HG03196 (cell line): Measurements from ENCODE around the gene SV2B.

Source experiments
- ATAC-seq: cut with Tn5 transposase; IDR thresholded peaks from one replicate; pipeline ENCODE4 v1.9.1; 2021; ENCODE audit not compliant: unreplicated experiment

The SV2B gene

DNA sequence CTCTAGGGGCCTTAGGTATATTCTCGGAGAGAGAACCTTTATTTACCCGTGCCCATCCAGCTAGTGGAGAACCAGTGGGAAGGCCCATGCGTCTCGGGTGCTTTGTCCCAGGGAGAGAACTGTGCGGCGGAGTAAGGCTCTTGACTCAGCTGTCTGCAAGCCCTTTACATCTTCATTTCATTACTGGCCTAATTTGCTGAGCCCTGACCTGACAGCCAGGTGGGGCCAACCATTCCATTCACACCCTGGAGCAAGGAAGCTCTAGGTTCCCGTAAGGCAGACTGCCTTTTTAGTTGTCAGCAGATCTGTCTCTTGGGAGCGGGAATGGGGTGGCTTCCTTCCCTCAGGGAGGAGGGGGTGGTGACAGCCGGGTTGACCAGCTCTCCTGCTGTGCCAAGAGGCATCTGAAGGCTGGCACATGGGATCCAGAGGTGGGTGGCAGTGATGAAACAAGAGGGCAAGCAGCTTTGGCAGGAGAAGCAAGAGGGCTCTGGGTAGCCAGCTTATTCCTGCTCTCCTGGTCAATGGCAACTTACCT is 36.4 kb downstream of the SV2B start:
- no peak for ATAC-seq

DNA sequence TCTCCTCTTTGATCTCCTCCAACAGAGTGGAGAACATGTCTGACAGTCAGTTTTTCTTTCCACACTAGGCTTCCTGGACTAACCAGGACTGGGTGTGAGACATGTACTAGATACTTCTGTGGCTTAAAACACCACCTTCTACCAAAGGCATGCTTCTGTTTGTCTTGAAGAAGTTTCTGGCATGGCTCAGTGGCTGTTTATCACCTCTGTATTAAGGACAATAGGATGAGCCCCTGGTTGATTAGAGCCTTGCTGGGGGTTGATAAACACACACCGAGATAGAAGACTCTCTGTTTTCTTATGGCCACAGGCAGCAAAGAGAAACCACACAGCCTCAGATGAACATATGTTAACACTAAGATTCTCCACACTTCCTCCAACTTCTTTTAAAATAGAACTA is 40.5 kb downstream of the SV2B start:
- ATAC-seq, result no peak

DNA sequence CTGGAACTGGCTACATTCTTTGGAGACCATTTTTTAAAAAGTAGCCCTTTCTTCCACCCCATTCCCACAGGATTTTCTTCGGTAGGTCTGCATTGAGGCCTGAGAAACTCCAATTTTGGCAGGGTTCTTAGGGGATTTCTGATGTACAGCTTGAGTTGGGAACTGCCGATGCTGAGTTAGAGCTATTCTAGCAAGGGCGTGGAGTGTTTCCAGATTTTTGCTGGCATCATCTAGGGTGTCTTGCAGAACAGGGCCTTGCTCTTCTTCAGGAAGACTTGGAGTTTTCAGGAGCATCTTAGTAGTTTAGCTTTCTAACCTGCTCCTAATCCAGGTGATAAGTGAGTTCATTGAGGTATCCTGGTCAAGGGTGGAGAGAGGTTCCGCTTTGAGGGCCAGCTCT is 41.0 kb downstream of the SV2B start:
- no peak for ATAC-seq

DNA sequence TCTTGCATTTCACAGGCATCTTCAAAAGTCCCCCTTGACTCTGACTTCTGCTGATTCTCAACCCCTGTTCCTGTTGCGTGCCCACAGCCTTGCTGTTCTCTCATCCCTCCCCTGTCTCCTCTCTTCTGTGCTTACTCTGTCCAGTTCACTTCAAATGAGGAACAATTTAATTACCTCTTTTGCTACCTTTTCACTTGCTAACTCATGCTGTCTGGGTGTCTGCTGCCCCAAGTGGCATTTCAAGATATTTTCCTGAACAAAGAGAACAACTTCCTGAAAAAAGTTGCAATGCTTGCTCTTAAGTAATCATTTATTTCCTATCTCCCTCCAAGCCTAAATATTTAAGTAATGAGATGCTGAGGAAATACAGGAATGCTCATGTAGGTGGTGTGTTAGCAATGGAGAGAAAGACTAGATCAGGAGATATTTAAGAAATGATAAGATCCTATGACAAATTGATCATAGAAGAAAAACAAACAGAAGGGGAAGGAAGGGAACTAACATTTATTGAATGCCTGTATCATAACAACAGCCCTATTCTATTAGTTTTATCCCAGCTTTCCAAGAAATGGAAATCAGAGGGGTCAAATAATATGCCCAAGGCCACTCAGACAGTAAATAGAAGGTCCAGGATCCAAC is 42.2 kb downstream of the SV2B start:
- no peak for ATAC-seq

DNA sequence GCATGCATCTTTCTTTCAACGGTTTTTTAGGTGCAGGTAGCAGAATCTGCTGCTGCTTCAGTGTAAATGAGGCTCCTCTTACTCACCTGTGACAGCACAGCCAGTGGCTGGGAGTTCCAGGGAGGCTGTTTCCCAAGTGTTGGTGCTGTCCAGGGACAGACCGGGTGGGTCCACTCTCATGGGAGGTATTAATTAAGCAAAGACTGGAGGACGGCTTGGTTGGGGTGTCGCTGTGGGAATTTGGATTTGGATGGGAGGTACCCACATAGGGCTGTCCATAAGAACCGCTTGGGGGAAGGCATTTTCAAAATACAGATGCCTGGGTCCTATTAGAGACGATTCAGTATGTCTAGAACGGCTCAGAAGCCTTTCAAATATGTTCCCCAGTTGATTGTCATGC is 42.9 kb downstream of the SV2B start:
- ATAC-seq, result no peak

GRCh38 chr15:91146728-91147127 is 46.7 kb downstream of the SV2B start:
- ATAC-seq, result no peak

- no peak for ATAC-seq
Measured at GRCh38 chr15:91148243-91148642, 48.2 kb downstream of the SV2B start.

GRCh38 chr15:91150502-91151160 is 50.6 kb downstream of the SV2B start:
- no peak for ATAC-seq

- no peak for ATAC-seq
Measured at GRCh38 chr15:91151781-91152563, 51.9 kb downstream of the SV2B start.

DNA sequence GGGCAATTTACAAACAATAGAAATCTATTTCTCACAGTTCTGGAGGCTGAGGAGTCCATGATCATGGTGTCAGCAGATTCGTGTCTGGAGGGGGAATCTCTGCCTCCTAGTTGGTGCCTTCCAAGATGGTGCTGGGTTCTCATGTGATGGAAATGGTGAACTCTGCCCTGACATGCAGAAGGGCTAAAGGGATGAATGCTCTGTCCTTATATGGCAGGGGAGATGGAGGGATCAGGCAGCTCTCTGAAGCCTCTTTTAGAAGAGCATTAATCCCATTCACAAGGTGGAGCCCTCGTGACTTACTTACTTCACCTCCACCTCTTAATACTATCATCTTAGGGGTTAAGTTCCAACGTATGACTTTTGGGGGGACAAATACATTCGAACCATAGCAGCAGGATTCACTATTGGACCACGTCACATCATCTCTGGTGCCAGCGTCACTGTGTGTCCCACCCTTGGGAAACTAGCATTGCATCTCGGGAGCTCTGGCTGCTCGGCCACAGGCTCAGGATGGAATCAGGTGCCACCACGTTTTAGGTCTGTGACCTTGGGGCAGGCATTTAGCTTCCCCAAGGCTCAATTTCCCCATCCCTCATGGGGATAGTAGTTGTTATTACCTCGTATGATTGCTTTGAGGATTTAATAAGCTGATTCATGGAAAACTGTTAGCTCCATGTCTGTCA is 53.0 kb downstream of the SV2B start:
- no peak for ATAC-seq

- ATAC-seq, result no peak
Measured at GRCh38 chr15:91153954-91154353, 53.9 kb downstream of the SV2B start.

DNA sequence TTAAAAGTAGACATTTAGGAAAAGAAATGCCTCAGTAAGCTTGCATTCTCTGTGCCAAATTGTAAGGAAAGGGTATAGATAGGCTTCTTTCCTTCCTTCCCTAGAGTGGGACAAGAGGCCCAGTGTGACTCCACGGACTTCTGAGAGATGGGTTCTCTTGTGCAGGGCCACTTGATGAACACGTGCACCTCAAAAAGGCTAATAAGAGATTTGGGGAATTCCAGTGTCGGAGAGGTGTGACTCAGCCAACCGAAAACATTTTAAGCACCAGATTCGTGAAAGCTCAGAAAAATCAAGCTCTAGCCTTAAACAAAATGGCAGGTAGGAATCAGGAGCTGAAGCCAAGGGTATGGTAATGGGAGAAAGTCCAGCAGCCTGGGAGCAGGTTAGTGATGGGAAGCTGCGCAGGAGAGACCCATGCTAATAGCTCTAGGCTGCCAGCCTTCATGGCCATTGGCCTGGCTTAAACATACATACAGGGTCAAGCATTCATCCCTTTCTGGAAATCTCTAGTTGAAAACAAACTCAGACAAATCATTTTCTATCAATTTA is 56.2 kb downstream of the SV2B start:
- ATAC-seq, result no peak

- no peak for ATAC-seq
Measured at GRCh38 chr15:91158415-91159394, 58.6 kb downstream of the SV2B start.

- ATAC-seq, result no peak
Measured at GRCh38 chr15:91165850-91166249, 65.8 kb downstream of the SV2B start.

- ATAC-seq, result no peak
Measured at GRCh38 chr15:91168457-91168856, 68.4 kb downstream of the SV2B start.

DNA sequence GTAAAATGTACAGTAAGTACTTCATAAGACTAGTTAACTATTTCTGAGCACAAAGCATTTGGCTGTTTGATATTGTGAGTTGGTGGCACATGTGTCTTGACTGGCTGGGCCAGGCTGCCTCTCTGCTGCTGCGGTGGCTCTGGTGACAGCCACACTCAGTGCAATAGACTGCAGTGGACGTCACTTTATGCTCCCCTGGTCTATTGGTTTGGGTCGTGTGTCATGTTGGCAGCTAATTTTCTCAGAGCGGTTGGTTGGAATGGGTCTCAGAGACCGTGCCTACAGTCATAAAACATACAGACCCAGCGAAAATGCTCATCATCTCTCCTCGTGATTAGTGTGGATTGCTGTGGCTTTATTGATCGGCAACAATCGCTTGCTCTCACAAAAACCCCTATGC is 71.3 kb downstream of the SV2B start:
- no peak for ATAC-seq

- no peak for ATAC-seq
Measured at GRCh38 chr15:91182101-91182500, 82.0 kb downstream of the SV2B start.

DNA sequence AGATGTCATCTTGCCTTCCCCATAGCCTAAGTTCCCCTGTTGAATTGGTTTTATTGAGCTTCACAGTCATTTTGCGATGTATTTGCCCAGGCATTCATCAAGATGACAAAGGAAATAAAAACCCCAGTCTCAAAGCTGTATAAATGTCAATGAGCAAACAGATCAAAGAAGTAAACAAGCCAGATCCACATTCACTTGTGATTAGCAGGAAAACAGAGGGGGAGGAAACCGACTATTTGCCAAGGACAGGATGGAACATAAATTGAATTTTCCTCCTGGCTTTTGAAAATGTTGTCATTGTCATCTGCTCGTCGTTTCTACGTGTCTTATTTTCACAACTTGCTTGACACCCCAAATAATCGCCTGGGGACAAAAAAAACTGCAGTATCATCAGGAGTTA is 83.5 kb downstream of the SV2B start:
- ATAC-seq, result no peak

- ATAC-seq, result no peak
Measured at GRCh38 chr15:91184441-91184840, 84.4 kb downstream of the SV2B start.
